HCT116 (cell line): ENCODE data around the gene LHX5. TPM values are rescaled to one million over a fixed set of nuclear protein-coding genes. Genes with fewer than 3 reads are reported as not detected.

Experiments
- ATAC-seq: fragments of 200-7000 bp; cut with Tn5 transposase; 2 replicates; pipeline ENCODE4 v1.9.1; 2020; ENCODE audit warnings: mild to moderate bottlenecking, moderate library complexity
- BruUV-seq: library from RNA; stranded (reverse); fragments of 400-500 nt; replicated peaks from 2 replicates; lab custom pipeline; 2021; lab: Mats Ljungman, UMichigan
- CTCF ChIA-PET: fragments of 300-600 bp; sonication (Branson Sonifier 250); formaldehyde crosslinking; loops from one replicate; lab custom pipeline; 2021; ENCODE audit warnings: antibody characterized with exemption; lab: Charles Lee
- POLR2A ChIA-PET: fragments of 300-600, 350-600 bp; sonication (Branson Sonifier 250); formaldehyde crosslinking; loops from one replicate; lab custom pipeline; 2021; ENCODE audit warnings: antibody characterized with exemption; lab: Charles Lee
- RAD21 ChIA-PET, 2 experiments: fragments of 300-600 bp; sonication (Branson Sonifier 250); formaldehyde crosslinking; loops; one replicate each; lab custom pipeline; 2023; ENCODE audit warnings: low total read pairs in 2 of 2; ENCODE audit not compliant: uncharacterized antibody in 2 of 2, unreplicated experiment in 2 of 2, low non-redundant PET in 1 of 2; lab: Charles Lee
- DNase-seq: peaks from one replicate; pipeline ENCODE4 v3.0.0-alpha.2; 2010; ENCODE audit warnings: low read depth, low spot score
- H2AFZ ChIP-seq: fragments of 200-600 bp; shearing (Covaris generic), sonication (generic); 2 replicates; pipeline ENCODE4 v1.6.1; 2017; ENCODE audit warnings: low read depth, mixed run types, mixed read lengths, antibody characterized with exemption, low read length; ENCODE audit not compliant: poor library complexity, severe bottlenecking
- H3K27ac ChIP-seq: 2 replicates; pipeline ENCODE4 v1.5.1; 2012; ENCODE audit warnings: low read depth, low read length
- H3K27me3 ChIP-seq: fragments of 200-600 bp; sonication (generic); 2 replicates; pipeline ENCODE4 v1.6.1; 2016; ENCODE audit warnings: mixed run types, low read length, mixed read lengths; ENCODE audit not compliant: insufficient read depth
- H3K36me3 ChIP-seq, 2 experiments: fragments of 200-500 bp in 1 of 2; fragments of 200-600 bp in 1 of 2; sonication (Bioruptor generic) in 1 of 2; sonication (generic) in 1 of 2; 2 replicates each; pipeline versions ENCODE4 v1.5.1 to v1.6.1; 2014 to 2016; ENCODE audit warnings: low read length in 2 of 2, inconsistent platforms in 1 of 2, mixed read lengths in 1 of 2, mixed run types in 1 of 2; ENCODE audit not compliant: insufficient read depth in 2 of 2, control insufficient read depth in 1 of 2
- H3K4me1 ChIP-seq, 2 experiments: fragments of 200-600 bp in 1 of 2; sonication (generic) in 1 of 2; 2 replicates each; pipeline versions ENCODE4 v1.5.1 to v1.6.1; 2012 to 2017; ENCODE audit warnings: low read length in 2 of 2, inconsistent platforms in 1 of 2, mild to moderate bottlenecking in 1 of 2, mixed read lengths in 1 of 2, mixed run types in 1 of 2, moderate library complexity in 1 of 2; ENCODE audit not compliant: insufficient read depth in 2 of 2, control insufficient read depth in 1 of 2
- H3K4me2 ChIP-seq: fragments of 200-600 bp; sonication (generic); 2 replicates; pipeline ENCODE4 v1.6.1; 2017; ENCODE audit warnings: mixed run types, low read length, mixed read lengths
- H3K4me3 ChIP-seq, 2 experiments: fragments of 200-600 bp in 1 of 2; sonication (generic) in 1 of 2; replicated peaks in 1 of 2; 2 replicates each; pipeline ENCODE4 v1.5.1; 2011 to 2016; ENCODE audit warnings: low read length in 2 of 2, control low read depth in 1 of 2, low read depth in 1 of 2, mild to moderate bottlenecking in 1 of 2, mixed read lengths in 1 of 2, mixed run types in 1 of 2
- H3K79me2 ChIP-seq: fragments of 200-600 bp; sonication (generic); 2 replicates; pipeline ENCODE4 v1.6.1; 2017; ENCODE audit warnings: mild to moderate bottlenecking, mixed run types, low read length, moderate library complexity, mixed read lengths; ENCODE audit not compliant: insufficient read depth
- H3K9ac ChIP-seq: fragments of 200-600 bp; sonication (generic); 2 replicates; pipeline ENCODE4 v1.6.1; 2016; ENCODE audit warnings: low read length, mixed read lengths
- H3K9me2 ChIP-seq: fragments of 200-600 bp; sonication (generic), shearing (Covaris generic); 2 replicates; pipeline ENCODE4 v1.6.1; 2017; ENCODE audit warnings: mixed run types, mild to moderate bottlenecking, moderate library complexity; ENCODE audit not compliant: insufficient read depth
- H3K9me3 ChIP-seq, 2 experiments: fragments of 200-500 bp in 1 of 2; fragments of 200-600 bp in 1 of 2; sonication (Bioruptor generic) in 1 of 2; sonication (generic) in 1 of 2; 2 replicates each; pipeline ENCODE4 v1.6.1; 2014 to 2017; ENCODE audit warnings: low read length in 2 of 2, mixed read lengths in 2 of 2, inconsistent platforms in 1 of 2, low read depth in 1 of 2, mild to moderate bottlenecking in 1 of 2, mixed run types in 1 of 2, moderate library complexity in 1 of 2; ENCODE audit not compliant: control insufficient read depth in 1 of 2, insufficient read depth in 1 of 2
- H4K20me1 ChIP-seq: fragments of 200-600 bp; sonication (generic), shearing (Covaris generic); 2 replicates; pipeline ENCODE4 v1.6.1; 2017; ENCODE audit warnings: mixed run types, mild to moderate bottlenecking, moderate library complexity; ENCODE audit not compliant: insufficient read depth
- ATF3 ChIP-seq: IDR thresholded peaks from 2 replicates; pipeline ENCODE4 v1.6.1; 2012
- CEBPB ChIP-seq: IDR thresholded peaks from 2 replicates; pipeline ENCODE4 v1.6.1; 2012; ENCODE audit warnings: low read depth
- EGR1 ChIP-seq: IDR thresholded peaks from 2 replicates; pipeline ENCODE4 v1.6.1; 2012; ENCODE audit warnings: low read depth
- ZNF274 ChIP-seq: fragments of 200-500 bp; sonication (Bioruptor generic); IDR thresholded peaks from 2 replicates; pipeline ENCODE4 v1.6.1; 2014; ENCODE audit warnings: mild to moderate bottlenecking, low read depth, low read length, inconsistent platforms
- intact Hi-C: fragments of 100-400 bp; cut with micrococcal nuclease; formaldehyde crosslinking; loops from 2 replicates; pipeline ENCODE4 v1.10.0; 2022
- total RNA-seq: library from RNA; stranded (reverse); gene quantifications from one replicate; pipeline ENCODE4 v1.2.1, GENCODE V29; 2021; ENCODE audit not compliant: unreplicated experiment
- TF ChIP-seq, protein P1 (sequence below), 3 experiments: fragments of 200-600 bp in 1 of 3; sonication (generic) in 1 of 3; IDR thresholded peaks in 2 of 3; conservative IDR thresholded peaks in 1 of 3; 2 replicates each; pipeline ENCODE4 v1.5.1; 2012 to 2017; ENCODE audit warnings: low read depth in 2 of 3, low read length in 2 of 3, antibody characterized with exemption in 1 of 3, borderline replicate concordance in 1 of 3, control low read depth in 1 of 3, mild to moderate bottlenecking in 1 of 3, mixed read lengths in 1 of 3, mixed run types in 1 of 3, moderate library complexity in 1 of 3; ENCODE audit not compliant: insufficient read depth in 1 of 3
- TF ChIP-seq, protein P2 (sequence below): IDR thresholded peaks from 2 replicates; pipeline ENCODE4 v1.6.1; 2012; ENCODE audit warnings: low read depth
- TF ChIP-seq, protein P3 (sequence below): IDR thresholded peaks from 2 replicates; pipeline ENCODE4 v1.6.1; 2012

Gene LHX5
- total RNA-seq, 1 experiment from 2014 or later, result 2.4 TPM

DNA sequence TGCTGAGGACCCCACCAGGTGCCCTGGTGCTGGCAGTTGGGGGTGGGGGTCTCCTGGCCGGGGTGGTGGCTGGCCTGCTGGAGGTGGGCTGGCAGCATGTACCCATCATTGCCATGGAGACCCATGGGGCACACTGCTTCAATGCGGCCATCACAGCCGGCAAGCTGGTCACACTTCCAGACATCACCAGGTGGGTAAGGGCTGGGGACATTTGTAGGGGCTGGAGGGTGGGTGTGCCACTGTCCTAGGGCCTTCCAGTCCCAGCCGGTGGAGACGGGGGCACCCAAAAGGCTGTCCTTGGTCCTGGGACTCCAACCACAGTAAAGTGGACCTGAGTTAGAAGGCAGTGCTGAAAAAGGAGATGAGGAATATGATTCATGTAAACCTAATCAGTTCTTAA, 36.3 kb downstream of the LHX5 start (continued):
- no peak for TF ChIP-seq CEBPB
- TF ChIP-seq, all 23 proteins: peak for 0

DNA sequence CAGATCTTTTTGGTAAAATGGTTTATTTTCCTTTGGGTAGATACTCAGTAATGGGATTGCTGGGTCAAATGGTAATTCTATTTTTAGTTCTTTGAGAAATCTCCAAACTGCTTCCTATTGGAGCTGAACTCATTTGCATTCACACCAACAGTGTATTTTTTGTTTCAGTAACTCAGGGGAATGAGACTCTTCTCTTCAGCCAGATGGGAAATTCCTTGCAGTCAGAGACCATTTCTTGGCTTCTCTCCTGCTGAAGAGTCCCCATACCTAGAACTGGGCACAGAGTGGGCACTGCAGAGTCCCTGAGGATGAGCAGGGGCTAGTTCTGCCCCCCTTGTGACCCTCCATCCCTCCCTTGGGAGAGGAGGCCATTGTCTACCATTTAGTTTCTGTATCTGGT, 38.7 kb downstream of the LHX5 start:
- no peaks in the 10 kb centered on the region for H3K9me3 ChIP-seq
- ChIA-PET RAD21 (no interaction called here), POLR2A (no interaction called here), CTCF (no interaction called here)
- no peak overlapping the region for H3K9ac ChIP-seq
- TF ChIP-seq ATF3, result no peak
- TF ChIP-seq, protein P1, sequence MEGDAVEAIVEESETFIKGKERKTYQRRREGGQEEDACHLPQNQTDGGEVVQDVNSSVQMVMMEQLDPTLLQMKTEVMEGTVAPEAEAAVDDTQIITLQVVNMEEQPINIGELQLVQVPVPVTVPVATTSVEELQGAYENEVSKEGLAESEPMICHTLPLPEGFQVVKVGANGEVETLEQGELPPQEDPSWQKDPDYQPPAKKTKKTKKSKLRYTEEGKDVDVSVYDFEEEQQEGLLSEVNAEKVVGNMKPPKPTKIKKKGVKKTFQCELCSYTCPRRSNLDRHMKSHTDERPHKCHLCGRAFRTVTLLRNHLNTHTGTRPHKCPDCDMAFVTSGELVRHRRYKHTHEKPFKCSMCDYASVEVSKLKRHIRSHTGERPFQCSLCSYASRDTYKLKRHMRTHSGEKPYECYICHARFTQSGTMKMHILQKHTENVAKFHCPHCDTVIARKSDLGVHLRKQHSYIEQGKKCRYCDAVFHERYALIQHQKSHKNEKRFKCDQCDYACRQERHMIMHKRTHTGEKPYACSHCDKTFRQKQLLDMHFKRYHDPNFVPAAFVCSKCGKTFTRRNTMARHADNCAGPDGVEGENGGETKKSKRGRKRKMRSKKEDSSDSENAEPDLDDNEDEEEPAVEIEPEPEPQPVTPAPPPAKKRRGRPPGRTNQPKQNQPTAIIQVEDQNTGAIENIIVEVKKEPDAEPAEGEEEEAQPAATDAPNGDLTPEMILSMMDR (IDR thresholded peaks at IDR 0.05 in 2 of 3, conservative IDR thresholded peaks at IDR 0.05 in 1 of 3; ENCODE audit: borderline replicate concordance in 1 of 3, insufficient read depth in 1 of 3, low read depth in 2 of 3, low read length in 2 of 3), result no peak
- TF ChIP-seq, protein P2, sequence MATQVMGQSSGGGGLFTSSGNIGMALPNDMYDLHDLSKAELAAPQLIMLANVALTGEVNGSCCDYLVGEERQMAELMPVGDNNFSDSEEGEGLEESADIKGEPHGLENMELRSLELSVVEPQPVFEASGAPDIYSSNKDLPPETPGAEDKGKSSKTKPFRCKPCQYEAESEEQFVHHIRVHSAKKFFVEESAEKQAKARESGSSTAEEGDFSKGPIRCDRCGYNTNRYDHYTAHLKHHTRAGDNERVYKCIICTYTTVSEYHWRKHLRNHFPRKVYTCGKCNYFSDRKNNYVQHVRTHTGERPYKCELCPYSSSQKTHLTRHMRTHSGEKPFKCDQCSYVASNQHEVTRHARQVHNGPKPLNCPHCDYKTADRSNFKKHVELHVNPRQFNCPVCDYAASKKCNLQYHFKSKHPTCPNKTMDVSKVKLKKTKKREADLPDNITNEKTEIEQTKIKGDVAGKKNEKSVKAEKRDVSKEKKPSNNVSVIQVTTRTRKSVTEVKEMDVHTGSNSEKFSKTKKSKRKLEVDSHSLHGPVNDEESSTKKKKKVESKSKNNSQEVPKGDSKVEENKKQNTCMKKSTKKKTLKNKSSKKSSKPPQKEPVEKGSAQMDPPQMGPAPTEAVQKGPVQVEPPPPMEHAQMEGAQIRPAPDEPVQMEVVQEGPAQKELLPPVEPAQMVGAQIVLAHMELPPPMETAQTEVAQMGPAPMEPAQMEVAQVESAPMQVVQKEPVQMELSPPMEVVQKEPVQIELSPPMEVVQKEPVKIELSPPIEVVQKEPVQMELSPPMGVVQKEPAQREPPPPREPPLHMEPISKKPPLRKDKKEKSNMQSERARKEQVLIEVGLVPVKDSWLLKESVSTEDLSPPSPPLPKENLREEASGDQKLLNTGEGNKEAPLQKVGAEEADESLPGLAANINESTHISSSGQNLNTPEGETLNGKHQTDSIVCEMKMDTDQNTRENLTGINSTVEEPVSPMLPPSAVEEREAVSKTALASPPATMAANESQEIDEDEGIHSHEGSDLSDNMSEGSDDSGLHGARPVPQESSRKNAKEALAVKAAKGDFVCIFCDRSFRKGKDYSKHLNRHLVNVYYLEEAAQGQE, result no peak
- TF ChIP-seq ZNF274, result no peak
- TF ChIP-seq, protein P3, sequence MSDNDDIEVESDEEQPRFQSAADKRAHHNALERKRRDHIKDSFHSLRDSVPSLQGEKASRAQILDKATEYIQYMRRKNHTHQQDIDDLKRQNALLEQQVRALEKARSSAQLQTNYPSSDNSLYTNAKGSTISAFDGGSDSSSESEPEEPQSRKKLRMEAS, result no peak
- TF ChIP-seq EGR1, result no peak
- ATAC-seq (no peak), DNase-seq (no peak)
- no peaks in the 10 kb centered on the region for H3K4me1 ChIP-seq
- H4K20me1 ChIP-seq, result no peaks in the 10 kb centered on the region
- H3K79me2 ChIP-seq, result no peaks in the 10 kb centered on the region
- no peak overlapping the region for H3K4me3 ChIP-seq
- H3K27me3 ChIP-seq, result no peaks in the 10 kb centered on the region
- no TSS peak for BruUV-seq
- no peak overlapping the region for H3K4me2 ChIP-seq
- H3K36me3 ChIP-seq, result no peaks in the 10 kb centered on the region
- no peak overlapping the region for H2AFZ ChIP-seq
- no peaks in the 10 kb centered on the region for H3K9me2 ChIP-seq
- intact Hi-C loops, result no loop called here
- H3K27ac ChIP-seq, result no peak overlapping the region
